ENCODE measurements around the gene CPAMD8.
A peak's percentile ranks its signal among the peaks of the same experiment; 100 is the strongest.

CPAMD8 gene

DNA sequence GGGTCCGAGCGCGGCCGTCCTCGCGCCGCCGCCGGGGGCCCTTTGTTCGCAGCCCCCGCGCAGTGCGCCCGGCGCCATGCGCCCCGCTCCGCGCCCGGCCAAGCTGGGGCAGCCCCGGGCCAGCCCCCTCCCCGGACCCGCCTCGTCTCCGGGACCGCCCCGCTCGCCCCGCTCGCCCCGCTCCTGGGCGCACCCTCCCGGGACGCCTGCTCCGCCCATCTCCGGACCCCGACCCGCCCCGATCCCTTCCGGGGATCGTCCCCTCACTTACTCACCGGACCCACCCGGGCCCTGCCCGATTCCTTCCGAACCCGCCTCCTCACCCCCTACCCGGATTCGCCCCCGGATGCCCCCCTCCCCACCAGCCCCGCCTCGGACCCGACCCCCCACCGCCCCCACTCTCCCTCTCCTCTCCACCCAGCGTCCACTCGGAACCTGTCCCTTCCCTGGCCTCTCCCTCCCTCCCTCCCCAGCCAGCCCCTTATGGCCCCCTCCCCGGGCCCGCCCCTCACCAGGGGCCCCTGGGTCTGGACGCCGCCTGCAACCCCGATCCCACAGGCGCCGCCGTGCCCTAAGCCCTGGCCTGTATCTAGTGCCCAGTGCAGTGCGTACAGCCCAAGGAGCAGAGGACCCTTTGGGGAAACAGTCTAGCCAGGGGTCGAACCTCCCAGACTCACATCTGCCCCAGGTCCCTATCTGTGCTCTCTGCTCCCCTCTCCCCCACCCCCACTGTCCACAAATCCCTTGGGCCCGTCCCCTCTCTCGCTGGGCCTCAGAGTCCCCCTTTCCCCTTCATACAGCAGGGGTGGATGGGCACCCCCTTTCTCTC, at the start of gene CPAMD8:
Gene CPAMD8 (minus strand): TSS at position 105 of the 829 bp plus-strand sequence. CDS start 168 bp downstream, outside the sequence.
- DNase-seq: no peak

DNA sequence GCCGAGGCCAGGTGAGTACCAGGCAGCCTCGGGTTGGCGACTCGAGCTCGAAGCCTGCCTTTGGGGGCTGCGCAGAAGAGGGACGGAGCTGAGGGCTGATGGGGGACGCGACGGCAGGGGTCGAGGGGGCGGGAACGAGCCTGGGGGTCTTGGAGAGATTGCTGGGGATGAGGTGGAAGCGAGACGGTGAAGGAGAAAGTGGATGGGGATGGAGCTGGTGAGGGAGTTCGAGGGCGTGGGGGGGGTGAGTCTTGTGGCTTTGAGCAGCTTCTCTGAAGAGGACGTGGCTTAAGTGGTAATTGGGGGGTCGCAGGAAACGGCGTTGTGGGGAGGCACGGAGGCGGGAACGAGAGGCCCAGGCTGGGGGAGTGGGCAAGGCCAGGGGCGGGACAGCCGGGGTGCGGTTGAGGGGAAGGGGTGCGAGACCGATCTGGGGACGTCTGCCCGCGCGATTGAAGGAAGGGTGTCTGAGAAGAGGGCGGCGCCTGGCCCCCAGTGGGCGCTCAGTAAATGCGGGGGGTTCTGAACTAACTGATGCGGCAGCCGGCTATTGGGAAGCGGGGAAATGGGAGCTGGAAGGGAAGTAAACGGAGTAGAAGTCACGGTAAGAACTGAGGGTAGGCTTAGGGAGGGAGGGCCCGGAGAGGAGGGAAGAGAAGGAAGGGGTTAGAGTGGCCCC, 49.4 kb upstream of the CPAMD8 start:
- DNase-seq: no peak

DNA sequence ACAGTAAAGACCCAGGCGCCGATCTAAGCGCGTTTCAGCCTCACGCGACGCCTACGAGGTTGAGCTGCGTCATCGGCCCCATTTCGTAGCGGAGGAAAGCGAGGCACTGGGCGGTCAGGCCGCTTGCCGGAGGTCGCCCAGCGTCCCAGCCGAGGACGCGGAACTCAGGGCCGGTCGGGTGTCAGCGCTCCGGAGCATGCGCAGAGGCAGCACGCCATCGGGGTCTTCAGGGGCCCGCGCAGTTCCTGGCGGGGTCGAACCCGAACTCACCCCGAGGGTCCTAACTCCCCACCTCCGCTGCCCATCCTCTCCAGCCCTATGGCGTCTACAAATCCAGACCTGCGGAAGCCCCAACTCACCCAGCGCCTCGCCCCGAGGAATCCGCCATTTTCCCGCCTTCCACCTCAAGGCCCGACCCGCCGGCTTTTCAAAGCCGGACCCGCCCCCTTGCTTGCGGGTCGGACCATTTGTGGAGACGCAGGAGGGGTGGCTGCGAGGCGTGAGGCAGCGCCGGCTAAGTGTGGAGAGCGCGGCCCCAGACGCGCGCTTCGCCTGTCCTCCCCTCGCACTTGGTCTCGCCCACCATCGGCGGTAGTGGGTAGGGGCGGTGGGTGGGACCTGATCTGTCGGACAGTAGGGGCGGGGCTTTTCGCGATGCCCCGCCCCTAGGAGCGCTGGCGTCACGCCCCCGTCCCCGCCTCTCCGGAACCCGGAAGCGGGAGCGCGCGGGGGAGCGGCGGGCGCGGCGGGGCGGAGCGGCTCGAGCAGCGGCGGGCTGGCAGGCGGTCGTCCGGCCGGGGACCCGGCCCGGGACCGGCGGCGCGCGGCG, 48.6 kb upstream of the CPAMD8 start, which contains the start of the genes HAUS8 and MYO9B:
Gene HAUS8 (minus strand): TSS at position 418 of the 829 bp plus-strand sequence. CDS start 30 bp downstream, at position 388.
Gene MYO9B (plus strand): TSS at position 743 of the 829 bp plus-strand sequence. CDS start 25,941 bp downstream, outside the sequence.
- peak; percentile 94 for DNase-seq

DNA sequence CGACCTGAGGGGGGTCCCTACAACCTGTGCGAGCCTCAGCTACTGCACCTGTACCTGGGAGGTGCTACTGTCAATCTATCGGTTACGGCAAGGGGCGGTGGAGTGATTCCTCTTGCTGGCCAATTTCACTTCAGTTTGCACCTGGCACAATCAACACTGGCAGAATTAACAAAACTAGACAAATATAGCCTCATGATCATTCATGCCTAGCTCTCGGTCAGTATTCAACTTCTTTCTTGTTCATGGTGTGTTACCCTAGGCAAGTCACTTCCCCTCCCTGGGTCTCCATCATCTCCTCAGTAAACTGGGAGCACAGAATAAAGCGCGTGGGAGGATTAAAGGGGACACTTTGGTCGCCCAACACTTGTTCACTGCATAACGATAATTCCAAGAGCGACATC, 48.0 kb upstream of the CPAMD8 start:
- no peak for DNase-seq

DNA sequence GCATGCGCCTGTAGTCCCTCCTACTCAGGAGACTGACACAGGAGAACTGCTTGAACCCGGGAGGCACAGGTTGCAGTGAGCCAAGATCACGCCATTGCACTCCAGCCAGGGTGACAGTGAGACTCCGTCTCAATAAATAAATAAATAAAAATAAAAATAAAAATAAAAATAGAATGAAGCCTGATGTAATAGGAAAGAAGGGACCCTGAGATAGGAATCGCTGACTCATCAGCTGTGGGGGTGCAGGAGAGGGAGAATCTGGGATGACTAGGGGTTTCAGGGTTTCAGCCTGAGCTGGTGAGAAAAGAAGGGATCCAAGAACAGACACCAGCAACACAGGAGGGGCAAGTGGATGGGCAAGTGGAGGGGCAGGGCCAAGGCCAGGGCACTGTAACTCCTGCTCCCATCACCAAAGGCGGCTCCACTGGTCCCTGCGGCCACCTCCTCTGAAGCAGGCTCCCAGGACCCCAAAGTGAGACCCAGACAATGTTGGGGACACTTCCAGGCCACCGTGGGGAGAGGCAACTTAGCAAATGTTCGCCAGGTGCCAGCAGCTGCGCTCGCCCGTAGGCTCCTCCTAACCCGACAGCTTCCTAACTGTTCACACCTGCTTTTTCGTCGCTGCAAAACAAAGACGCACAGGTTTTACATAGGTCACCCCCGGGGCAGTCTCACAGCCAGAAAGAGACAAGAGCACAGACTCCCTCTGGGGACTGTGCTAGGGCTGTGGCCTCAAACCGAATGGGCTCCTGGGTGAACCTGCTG, 47.4 kb upstream of the CPAMD8 start:
- DNase-seq: no peak

DNA sequence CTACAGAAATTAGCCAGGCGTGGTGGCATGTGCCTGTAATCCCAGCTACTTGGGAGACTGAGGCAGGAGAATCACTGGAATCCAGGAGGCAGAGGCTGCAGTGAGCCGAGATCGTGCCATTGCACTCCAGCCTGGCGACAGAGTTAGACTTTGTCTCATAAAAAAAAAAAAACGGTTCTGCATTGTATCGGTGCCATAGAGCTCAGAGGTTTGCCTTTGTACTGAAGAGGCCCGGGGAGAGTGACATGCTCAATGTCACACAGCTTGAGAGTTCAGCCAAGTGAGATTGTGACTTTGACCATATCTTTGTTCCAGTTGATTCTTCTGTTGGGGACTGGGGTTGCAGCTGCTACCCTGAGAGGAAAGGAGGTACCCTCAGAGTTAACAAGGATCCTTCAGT, 44.3 kb upstream of the CPAMD8 start:
- no peak for DNase-seq

DNA sequence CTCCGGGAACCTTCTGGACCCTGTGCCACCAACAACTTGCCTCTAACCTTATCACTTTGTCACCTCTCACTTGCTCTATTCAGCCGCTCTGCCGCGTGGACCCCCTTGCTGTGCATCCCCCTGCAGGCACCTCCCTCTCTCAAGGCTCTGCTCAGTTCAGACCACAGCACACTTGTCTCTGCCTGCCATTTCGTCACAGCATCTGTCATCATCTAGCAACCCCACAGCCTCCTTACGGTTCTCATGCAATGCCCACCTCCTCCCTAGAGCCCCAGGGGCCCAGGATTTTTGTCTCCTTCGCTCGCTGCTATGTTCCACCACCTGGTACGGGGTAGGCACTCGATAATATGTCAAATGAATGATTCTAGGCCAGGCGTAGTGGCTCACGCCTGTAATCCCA, 43.8 kb upstream of the CPAMD8 start:
- DNase-seq: no peak

DNA sequence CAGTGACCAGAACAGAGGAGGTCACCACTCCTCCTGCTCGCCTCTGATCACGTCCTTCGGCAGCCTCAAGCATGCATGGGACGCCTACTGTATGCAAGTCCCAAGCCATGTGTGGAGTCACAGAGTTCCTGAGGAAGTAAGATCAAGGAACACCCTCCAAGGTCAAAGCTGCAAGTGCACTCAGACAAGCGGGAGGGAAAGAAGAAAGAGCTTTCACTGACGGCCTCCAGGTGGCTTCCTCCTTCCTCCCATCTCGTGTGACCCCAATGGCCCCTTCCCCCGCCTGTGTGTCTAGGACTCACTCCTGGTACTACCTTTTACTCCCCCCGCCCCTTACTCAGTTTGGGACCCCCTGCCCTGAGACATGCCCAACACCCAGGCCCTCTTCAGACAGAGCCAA, 42.6 kb upstream of the CPAMD8 start:
- DNase-seq: no peak

DNA sequence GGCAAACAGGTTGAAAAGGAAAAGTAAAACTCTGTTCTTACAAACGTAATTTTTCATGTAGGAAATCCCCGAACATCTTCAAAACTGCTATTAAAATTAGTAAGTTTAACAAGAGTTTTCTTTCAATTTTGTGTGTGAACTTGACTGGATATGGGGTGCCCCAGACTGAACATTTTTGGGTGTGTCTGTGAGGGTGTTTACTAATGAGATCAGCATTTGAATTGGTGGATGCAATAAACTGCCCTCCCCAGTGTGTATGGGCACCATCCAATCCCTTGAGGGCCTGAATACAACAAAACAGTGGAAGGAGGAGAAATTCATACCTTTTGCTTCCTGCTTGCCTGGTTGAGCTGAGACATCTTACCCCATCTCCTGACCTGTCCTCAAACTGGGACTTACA, 36.8 kb upstream of the CPAMD8 start:
- DNase-seq: no peak

DNA sequence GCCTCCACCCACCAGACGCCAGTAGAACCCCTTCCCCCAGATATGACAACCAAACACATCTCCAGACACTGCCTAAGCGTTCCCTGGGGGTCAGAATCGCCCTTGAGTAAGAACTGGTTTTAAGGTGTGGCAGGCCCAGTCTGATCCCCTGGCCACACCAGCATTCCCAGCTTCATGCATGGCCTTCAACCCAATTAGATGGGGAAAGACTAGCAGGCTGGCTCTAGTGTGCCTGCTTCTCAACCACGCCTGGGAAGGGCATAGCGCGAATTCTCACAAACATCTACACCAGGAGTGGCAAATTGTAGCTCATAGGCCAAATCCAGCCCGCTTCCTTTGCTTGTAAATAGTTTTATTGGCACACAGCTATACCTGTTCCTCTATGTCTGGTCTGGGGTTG, 35.1 kb upstream of the CPAMD8 start:
- no peak for DNase-seq

DNA sequence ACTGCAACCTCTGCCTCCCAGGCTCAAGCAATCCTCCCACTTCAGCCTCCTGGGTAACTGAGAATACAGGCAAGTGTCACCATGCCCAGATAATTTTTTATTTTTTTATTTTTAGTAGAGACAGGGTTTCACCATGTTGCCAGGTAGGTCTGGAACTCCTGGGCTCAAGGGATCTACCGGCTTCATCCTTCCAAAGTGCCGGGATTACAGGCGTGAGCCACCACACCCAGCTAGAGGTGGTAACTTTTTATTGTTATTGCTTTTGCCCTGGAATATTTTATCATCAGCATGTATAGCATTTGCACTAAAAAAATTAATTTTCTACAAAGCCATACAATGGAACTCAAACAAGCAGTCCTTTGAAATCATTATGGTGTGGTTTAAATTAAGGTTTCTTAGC, 34.6 kb upstream of the CPAMD8 start:
- DNase-seq: no peak

DNA sequence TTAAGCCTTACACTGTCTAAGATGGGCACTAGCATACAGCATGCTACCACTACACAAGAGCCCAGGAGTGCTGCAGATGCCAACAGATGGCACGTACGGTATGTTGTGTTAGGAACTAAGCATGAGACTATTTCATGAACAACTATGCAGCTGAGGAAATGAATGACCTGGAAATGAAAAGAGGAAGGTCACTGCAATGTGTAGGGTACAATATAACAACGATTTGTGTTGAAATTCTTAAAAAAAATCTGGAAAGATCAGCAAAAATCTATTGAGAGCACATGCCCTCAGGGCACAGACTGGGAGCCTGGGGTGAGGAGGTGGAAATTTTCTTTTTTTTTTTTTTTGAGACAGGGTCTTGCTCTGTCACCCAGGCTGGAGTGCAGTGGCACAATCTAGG, 34.2 kb upstream of the CPAMD8 start:
- DNase-seq: no peak

DNA sequence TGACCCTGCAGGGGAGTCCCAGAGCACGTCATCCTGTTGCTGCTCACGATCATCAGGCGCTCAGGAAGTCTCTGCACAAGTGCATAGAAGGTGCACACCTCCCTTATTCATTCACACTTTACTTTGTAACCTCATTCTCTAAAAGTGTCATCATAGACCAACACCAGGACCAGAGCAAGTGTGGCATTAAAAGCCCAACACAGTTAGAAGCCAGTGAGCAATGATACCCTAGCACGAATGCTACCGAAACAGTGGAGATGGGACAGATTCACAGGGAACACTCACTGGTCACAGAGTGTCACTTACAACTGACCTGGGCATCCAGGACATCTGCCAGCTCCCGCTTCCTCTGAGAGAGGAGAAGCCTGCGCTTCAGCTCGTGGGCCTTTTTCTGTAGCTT, 31.6 kb upstream of the CPAMD8 start:
- no peak for DNase-seq

DNA sequence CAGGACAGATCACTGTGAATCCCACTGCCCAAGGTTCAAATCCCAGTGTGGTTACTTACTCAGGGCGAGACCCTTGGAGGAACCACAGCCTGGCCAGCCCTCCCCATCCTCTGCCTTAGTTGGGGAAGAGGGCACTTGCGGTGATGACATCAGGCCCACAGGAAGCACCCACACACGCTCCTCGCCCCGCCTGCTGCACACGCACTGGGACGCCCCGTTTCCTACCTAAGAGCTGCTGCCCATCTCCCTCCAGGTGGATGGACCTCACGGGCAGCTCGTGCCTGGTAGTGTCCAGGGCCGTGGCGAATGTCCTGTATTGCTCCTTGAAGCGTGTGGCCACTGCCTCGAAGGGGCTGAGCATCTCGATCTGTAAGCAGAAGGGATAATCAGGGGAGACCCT, 29.0 kb upstream of the CPAMD8 start:
- no peak for DNase-seq

DNA sequence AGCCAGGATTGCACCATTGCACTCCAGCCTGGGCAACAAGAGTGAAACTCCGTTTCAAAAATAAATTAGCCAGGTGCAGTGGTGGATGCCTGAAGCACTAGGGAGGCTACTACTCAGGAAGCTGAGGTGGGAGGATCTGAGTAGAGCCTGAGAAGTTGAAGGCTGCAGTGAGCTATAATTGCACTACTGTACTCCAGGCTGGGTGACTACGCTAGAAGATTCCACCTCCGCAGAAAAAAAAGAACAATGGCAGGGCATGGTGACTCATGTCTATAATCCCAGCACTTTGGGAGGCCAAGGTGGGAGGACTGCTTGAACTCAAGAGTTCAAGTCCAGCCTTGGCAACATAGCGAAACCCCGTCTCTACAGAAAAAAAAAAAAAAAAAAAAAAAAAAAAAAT, 28.1 kb upstream of the CPAMD8 start:
- DNase-seq: no peak

DNA sequence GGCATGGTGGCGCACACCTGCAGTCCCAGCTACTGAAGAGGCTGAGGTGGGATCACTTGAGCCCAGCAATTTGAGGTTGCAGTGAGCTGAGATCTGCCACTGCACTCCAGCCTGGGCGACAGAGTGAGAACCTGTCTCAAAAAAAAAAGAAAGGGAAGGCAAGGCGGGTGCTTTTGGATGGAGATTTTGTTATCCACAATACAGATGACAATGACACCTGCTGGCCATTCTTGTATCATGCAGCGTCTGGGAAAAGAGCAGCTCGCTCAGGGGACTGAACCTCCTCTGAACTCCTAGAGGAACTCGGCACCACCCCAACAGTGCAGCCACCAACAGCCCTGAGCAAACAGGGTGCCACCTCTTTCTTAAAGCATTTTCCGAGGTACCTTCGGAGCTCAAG, 25.8 kb upstream of the CPAMD8 start:
- no peak for DNase-seq

DNA sequence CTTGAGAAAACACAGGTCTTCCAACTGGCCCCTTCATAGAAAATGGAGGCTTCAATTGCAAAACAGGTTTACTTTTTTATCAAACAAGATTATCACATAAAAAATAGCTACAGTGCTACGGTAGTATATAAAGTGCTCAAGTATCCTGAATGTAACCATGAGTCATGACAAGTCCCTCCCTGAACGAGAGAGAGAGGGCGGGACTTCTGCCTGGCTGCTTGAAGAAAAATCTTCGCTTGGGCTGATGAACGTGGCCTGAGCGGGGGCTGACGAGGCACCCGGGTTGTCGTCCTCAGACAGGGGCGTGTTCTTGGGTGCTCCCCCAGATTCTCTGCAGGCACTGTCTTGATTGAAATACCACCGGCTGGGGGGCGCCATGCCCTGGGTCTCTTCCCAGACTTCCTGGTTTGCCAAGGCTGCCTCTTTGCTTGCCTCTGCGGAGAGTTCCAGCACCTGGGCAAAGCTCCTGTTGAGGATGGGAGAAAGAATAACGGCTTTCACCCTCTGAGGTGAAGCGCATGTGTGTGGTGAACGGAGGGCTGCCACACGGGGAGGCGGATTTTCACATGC, 23.2 kb upstream of the CPAMD8 start:
- no peak for DNase-seq

DNA sequence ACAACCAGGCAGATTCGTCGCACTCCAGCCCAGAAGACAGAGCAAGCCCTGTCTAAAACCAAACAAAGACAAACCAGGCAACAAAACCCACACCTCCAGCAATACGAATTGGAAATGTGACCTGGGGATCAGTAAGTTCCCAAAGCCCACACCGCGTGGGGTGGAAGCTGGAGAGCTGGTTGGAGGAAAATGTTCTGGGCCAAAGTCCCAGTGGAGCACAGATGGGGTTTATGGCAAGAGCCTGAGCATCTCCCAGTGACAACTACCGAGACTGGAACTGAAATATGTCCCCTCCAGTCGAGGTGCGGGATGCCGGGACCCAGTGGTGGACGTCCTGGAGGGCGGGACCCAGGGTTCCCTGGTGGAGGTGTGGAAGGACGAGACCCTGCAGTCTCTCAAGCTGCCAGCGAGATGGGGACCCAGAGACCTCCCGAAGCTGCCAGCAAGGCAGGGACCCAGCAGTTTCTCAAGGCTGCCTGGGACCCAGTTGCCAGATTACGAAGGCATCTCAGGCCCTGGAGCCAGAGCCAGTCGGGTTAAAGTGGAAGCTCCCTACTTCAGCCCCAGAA, 22.4 kb upstream of the CPAMD8 start:
- no peak for DNase-seq

DNA sequence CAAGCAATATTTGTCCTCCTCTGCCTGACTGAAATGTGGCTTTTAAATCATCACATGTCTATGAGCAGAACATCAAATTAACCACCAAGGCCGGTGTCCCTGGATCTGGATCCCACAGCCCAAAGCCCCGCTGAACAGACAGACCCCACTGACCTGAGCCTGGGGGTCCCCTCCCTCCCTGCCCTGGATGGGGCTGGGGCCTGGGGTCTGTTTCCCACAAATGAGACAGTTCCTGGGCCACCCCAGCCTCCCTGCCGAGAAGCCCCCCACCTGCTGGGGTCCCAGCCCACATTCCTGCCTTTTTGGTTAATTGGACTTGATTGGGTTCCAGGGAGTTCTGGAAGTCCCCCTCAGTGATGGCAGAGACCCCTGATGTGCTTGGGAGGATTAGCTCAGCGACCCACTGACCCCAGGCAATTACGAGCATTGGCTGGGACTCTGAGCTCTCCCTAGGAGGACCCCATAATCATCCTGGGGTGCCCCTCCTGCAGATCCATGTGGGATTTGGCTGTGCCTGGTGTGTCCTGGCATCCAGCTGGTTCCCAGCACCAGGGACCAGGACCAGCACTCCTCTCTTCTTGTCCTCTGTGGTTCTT, 19.4 kb upstream of the CPAMD8 start:
- DNase-seq: no peak

DNA sequence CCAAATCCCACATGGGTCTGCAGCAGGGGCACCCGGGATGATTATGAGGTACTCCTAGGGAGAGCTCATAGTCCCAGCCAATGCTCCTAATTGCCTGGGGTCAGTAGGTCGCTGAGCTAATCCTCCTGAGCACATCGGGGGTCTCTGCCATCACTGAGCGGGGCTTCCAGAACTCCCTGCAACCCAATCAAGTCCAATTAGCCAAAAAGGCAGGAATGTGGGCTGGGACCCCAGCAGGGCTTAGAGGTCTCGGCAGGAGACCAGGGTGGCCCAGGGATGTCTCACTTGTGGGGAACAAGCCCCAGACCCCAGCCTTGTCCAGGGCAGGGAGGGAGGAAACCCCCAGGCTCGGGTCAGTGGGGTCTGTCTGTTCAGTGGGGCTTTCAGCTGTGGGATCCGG, 17.1 kb upstream of the CPAMD8 start:
- DNase-seq: no peak

DNA sequence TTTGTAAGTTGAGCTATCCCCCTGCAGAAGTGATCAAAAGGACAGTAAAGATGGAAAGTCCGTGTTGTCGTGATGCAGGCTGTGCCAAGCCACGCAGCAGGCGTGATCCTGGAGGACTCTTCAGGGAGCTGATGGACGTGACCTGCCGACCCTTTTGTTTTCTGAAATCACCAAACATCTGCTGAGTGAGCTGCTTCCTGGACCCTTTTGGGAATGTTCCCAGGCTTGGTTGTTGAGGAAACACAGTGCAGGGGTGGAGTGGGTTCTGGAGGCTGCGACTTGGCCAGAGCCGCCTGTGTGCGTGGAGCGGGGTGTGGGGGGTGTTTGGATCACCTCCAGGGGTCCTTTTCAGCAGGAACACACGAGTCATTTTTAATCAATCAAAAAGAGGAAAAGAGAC, 15.4 kb upstream of the CPAMD8 start:
- DNase-seq: no peak

Measured in NCI-H1436 treated with DMSO at 0.1 percent for 48 hours (cell line).